Fibroblast of skin of scalp (primary cell): ENCODE data around the gene ABCC4.
"Not testable (repeated sequence)": the region's sequence is repeated elsewhere in the genome, so short reads cannot be mapped to it uniquely, and the experiment has no call there.

Experiments
- DNase-seq: peaks from one replicate; pipeline ENCODE4 v3.0.0-alpha.2; 2013

The ABCC4 gene

DNA sequence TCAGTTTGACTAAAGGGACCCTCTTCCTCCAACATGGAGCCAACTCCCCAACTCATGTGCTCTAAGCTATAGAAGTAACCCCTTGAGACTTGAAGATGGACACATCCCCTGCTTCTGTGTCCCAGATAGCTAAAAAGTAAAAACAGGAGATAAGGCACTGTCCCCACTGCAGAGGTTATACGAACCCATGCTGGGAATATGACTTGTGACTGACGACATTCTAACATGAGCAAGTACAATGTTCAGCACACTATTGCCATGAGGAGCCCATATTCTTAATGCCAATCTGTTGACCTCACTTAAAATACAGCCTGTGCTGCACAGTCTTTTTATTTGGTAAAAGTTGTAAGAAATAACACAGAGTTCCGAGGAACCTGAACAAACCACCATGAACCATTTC, 71.4 kb downstream of the ABCC4 start:
- no peak for DNase-seq

DNA sequence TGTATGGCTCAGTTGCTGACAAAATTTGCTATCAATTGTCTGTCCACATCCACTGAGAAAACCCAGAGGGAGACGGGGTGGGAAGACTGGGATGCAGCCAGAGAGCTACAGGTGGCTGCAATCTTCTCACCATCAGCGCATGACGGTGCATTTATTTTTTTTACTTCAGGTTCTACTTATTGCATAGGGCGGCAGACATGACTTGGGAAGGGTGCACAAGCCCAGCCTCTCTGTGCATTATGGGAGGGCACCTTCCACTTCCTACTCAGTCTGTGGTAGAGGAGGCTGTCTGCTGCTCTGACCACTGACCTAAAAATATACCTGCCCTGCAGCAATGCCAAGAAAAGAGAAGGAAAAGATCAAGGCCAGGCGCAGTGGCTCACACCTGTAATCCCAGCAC, 73.1 kb downstream of the ABCC4 start:
- no peak for DNase-seq

DNA sequence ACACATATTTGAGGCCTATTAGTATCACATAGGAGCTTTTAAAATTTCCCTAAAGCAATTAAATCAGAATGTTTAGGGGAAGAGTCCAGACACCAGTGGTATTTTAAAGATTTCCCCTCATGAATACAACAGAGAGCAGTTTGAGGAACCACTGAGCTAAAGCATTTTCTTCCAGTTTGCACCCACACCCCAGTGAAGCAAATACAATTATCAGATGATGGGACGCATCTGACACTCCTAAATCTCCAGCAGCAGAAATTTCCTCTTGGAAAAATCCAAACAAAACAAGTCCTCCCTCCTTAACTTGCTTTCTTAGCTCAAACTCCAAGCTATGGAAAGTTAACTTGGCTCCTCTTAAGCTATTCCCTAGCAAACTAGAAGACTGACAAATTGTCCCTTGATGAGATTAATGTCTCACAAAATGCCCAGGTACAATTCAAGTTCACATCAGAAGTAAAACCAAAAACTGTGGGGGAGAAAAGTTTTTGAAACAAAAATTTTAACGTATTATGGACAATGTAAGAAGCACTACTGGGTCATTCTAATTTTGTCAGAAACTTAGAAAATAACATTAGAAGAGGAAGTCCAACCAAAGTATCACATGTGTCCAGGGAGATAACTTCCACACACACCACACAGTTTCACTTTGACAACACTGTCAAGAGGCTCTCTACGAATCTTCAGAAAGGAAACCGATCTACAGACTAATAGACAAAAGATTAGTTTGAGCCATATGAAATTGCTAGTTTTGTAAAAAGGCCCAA, 74.1 kb downstream of the ABCC4 start:
- DNase-seq = no peak

DNA sequence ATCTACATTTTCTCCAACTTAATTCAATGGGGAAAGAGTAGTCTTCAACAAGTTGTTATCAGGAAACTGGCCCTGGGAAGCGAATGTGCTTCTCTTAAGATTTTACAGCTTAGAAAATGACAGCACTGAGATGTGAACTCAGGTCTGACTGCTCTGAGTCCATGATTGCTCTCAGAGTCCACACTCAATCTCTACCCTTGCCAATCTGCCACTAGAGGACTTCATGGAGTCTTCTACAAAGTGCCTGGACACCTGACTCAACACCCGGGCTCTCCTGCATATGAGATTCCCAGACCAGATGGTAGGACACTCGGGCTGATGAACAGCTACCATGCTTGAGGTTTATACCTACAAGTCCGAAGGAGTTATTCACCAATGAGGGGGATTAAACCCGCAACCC, 74.8 kb downstream of the ABCC4 start:
- no peak for DNase-seq

DNA sequence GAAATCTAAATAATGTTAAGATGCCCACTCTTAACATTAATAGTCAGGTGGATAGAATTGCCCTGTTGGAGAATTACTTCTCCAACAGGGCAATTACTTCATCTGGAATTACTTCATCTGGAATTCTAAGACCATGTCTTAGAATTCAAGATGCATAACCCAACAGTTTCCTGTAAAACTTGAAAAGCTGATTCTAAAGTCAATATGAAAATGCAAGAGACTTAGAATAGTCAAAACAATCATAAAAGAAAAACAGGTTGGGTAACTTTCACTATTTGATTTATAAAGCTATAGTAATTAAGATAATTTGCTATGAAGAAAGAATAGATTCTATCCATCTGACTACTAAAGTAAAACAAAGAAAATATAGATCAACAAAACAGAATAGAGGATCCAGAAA, 75.2 kb downstream of the ABCC4 start:
- DNase-seq = no peak

DNA sequence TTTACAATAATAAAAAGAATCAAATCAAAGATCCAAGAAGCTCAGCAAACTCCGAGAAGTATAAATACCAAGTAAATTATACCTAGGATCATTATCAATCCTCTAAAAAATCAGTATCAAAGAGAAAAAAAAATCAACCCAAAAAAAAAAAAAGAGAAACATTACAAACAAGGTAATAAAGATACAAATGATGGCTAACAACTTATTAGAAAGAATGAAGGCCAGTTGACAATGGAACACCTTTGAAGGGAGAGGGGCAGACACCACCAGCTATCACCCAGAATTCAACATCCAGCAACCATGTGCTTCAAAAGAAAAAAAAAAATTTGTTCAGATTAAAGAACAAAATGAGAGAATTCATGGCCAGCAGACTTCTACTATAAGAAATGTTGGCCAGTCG, 77.2 kb downstream of the ABCC4 start:
- DNase-seq = no peak

DNA sequence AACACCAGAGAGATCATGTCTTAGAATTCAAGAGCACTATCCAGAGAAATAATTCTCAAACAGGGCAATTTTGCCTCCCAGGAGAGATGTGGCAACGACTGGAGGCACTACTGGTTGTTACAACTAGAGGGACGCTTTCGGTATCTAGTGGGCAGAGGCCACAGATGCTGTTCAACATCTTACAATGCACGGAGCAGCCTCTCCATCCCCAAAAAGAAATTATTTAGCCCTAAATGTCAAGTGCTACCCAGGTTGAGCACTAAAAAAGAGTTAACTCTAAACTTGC, 78.6 kb downstream of the ABCC4 start:
- DNase-seq = no peak

DNA sequence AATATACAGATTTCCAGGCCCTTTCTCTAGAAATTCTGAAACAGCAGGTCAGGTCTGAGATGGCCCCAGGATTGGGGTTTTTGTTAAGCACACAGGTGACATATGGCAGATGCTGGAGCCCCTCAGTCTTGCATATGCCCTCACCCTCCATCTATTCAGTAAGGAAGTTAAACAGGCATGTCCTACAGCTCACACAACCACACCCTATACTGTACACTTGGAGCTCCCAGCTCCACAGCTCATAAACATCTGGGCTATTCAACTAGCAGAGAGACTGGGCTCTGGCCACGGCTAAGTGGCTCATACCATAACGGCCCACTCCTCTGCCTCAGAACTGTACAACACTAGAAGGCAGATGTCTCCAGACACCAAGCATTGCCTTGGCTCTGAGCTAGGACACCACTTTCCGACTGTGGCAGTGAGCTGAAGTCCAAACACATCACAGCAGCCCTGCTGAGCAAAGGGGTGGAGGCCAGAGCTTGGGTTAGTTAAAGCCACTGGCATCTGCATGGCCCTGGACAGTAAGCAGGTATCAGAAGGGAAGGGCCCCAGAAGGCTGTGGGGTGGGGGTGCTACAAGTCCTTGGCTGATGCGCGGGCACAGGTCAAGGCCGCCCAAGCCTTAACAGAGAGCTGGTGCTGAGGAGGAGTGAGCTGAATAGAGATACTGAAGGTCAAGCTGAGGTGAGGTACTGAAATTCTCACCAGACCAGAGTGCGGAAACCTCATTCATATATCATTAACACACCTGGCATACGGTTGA, 79.1 kb downstream of the ABCC4 start:
- DNase-seq = no peak

DNA sequence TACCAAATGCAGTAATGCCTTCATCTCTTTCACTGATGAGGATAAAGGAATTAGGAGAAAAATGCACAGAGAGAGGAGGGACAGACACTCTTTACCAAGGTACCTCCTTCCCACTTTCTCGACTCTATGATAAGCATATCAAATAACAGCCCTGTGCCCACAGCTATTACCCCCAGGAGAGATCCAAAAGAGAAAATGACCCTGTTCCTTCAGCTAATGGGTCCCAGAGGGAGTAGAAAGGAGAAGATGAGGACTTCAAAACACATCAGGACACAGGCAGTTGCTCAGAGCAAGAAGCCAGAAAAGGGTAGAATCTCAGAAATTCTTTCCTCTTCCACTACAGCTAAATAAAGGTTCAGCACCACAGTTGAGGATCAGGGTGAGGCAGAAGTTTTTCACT, 80.6 kb downstream of the ABCC4 start:
- no peak for DNase-seq

DNA sequence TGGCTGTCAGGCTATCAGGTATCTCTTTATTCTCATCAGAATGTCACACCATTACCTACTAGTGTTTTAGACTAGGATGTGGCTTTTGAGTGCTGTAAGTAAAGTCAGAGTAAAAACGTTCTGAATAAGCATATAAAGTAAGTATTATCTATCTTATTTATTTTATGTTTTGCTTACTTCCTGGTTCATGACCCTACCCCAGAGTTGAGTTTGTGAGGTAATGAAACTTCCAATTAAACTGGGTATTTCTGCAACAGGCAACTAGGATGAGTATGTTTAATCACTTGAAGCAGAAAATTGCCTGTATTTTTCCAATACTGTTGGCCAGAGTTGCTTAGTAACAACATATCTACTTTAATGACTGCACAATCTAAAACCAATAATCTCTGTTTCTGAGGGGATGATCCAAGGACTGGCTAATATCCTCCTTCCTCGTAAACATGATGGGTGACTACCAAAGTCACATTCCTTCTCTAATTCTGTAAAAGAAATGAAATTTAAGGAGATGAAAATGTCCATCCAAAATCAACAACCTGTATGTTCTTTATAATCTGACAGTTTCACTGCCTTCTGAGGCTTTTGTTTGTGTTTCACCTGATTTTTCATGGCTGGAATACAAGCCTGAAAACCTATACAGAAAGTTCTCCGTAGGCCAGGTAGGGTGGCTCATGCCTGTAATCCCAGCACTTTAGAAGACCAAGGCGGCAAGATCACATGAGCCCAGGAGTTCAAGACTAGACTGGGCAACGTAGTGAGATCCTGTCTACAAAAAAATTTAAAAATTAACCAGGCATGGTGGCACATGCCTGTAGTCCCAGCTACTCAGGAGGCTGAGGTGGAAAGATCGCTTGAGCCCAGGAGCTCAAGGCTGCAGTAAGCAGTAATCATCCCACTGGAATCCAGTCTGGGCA, 83.1 kb downstream of the ABCC4 start:
- no peak for DNase-seq

DNA sequence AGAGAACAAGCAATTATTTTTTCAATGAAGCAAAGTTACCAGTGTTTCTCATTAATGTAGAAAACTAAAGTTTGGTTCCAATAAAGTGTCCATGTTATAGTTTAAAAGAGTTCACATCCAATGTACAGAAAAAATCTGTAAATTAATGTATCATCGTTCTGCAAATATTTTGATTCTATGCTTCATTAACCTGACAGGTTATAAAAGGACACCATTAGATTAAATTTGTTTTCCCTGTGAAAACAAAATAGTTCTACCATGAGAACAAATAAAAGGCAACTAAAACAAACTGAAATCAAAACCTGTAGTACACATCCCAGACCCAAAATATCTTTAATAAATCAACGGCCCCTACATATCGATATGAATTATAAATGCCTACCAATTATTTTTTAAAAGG, 85.1 kb downstream of the ABCC4 start:
- no peak for DNase-seq

DNA sequence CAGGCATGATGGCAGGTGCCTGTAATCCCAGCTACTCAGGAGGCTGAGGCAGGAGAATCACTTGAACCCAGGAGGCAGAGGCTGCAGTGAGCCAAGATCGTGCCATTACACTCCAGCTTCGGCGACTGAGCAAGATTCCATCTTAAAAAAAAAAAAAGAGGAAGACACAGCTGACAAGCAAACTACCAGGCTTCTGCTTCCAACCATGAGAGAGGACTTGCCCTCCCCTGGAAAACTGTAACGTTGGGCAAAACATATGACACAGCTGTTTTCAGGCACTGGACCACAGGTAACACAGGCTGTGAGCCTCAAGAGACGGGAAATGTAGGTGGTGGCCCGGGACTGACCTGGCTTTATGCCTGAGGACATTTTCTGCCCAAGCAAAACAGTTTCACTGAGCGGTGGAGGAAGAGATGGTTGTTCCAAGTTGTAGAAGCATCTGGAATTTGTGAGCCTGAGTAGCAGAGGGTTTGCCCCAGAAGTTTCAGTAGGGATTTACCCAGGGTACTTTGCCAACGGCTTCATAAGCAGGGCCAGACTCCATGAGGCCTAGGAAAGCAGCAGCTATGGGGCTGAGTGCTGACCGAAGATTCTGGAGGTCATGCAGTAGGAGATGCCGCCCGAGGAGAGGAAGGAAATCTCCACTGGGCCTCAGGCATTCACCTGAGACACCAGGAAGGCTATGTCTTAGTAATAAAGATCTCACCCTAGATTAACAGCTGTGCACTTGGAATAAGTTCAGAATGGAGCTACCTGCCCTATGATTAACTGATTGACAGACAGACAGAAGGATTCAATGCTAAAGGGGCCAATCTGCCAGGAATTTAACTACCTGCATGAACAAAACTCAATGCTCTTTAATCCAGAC, 88.0 kb downstream of the ABCC4 start:
- DNase-seq = no peak

DNA sequence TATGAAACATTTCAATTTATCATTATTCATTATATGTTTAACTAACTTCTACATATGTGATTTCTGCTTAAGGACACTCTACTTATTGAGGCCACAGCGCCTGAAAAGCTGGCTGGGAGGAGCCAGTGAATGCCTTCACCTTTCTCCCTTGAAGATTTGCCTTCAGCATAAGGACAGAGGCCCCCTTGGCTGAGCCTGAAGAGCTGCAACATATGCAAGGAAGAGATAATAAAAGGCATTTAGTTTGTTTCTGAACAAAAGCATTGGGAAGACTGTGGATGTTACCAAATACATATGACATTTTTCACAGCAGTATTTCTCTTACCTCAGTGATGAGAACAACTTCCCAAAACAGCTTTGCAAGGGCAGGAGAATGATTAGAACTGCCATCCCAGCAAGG, 92.1 kb downstream of the ABCC4 start:
- DNase-seq = no peak

DNA sequence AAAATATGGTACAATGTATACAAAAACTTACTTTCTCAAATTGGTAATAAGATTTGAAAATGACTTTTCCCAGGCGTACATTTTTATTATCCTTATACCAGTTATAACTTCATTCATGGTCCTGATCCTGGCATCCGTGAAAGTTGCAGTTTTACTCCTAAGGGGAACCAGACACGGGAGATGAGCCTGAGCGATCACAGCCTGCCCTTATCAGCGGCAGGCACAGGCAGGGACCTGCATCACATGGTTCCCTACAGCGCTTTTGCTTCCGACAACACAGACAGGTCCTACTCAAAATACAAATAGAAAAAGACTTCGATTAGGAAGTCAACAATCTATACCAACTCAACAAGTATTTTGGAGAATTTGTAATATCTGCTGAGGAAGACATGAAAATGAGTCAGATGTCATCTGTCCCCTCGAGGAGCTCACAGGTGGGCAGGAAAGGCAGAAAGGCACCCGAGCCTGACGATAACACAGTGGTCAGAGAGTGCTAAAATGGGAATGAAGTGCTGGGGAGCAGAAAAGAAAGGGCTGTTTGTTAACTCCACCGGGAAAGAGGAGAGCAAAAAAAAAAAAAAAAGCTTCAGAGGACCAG, 93.4 kb downstream of the ABCC4 start:
- no peak for DNase-seq

DNA sequence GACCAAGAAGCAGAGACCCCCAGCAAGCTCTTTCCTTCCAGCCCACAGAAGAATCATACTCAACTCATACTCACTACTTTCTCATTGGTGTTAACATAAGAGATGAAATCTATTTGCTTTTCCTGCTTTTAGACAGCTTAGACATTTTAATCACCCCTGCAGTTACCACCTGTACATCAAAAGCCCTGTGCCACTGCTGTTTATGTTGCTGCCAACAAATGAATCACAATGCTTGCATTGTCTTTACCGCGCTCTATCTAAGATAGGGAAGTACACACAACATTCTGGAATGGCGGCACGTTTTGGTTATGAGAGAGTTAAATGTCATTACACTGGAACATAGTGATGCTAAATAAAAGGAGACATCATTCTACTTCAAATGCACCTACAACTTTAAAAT, 95.1 kb downstream of the ABCC4 start:
- DNase-seq = no peak

DNA sequence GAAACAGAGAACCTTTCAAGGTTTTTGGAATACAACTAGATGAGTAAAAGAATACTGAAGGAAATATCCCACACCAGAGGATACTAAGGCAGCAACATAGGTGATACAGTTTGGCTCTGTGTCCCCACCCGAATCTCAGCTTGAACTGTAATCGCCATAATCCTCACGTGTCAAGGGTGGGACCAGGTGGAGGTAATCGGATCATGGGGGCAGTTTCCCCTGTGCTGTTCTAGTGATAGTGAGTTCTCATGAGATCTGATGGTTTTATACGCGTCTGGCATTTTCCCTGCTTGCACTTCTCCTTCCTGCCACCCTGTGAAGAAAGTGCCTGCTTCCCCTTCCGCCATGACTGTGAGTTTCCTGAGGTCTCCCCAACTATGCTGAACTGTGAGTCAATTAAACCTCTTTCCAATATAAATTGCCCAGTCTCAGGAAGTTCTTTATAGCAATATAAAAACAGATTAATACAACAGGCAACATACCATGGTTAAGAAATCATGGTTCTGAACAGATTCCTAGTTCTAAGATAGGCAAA, 97.0 kb downstream of the ABCC4 start:
- DNase-seq = no peak

DNA sequence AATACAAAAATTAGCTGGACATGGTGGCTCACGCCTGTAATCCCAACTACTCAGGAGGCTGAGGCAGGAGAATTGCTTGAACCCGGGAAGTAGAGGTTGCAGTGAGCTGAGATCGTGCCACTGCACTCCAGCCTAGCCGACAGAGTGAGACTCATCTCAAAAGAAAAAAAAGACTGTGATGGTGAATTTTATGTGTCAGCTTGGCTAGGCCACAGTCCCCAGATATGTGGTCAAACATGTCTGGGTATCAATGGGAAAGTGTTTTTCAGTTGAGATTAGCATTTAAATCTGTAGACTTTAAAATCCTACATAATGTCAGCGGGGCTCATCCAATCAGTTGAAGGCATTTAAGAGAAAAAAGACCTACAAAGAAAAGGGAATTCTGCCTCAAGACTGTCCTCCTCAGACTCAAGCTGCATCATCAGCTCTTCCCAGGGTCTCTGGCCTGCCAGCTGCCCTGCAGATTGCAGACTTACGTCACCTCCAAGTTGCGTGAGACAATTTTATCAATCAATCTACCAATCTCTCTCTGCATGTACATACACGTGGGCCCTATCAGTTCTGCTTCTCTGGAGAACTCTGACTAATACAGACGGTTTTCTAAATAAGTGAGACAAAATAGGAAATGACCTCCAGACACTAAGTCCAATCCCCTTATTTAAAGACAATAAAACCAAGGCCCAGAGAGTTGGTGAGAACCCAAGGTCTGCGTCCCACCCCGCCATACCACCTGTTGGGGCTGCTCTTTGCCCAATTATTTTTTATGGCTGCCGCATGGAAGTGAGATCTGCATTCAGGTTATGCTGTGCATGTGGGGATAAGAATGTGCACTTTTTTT, 99.2 kb downstream of the ABCC4 start:
- DNase-seq = no peak

DNA sequence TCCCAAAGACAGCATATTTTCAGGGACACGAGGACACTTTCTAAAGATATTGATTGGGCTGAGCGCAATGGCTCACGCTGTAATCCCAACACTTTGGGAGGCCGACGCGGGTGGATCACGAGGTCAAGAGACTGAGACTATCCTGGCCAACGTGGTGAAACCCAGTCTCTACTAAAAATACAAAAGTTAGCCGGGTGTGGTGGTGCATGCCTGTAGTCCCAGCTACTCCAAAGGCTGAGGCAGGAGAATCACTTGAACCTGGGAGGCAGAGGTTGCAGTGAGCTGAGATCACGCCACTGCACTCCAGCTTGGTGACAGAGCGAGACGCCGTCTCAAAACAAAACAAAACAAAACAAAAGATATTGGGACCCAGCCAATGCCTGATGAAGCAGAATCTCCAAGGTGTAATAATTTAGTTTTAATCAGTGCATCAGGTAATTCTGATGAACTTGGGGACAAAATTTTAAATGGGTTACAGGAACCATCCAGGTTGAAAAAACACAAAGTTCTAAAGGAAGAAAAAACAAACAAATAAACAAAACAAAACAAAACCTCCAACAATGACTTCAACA, 100.8 kb downstream of the ABCC4 start:
- not testable (repeated sequence) for DNase-seq

DNA sequence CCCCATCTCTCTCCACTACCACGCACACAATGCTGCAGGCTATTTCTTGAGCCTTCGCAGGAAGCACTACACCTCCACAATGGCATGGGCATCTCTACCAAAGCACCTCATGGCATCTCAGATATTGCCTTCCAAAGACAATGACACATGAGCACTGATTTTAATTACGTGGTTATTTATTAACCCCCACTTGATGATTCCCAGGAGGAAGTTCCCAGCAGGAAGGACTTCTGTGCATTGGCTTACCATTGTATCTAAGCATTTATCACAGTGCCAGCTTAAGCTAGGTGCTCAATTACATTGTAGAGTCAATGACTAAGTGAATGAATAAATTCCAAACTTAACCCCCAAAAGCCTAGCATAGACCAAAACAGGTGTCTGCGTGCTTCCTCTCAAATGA, 101.4 kb downstream of the ABCC4 start:
- DNase-seq = no peak

DNA sequence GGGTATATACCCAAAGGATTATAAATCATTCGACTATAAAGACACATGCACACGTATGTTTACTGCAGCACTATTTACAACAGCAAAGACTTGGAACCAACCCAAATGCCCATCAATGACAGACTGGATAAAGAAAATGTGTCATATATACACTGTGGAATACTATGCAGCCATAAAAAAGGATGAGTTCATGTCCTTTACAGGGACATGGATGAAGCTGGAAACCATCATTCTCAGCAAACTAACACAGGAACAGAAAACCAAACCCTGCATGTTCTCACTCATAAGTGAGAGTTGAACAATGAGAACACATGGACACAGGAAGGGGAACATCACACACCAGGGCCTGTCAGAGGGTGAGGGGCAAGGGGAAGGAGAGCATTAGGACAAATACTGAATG, 102.6 kb downstream of the ABCC4 start:
- not testable (repeated sequence) for DNase-seq
